ENCODE measurements around the gene EDDM3A. TPM values are rescaled to one million over a fixed set of nuclear protein-coding genes. Genes with fewer than 3 reads are reported as not detected.
"Not testable (repeated sequence)": the region's sequence is repeated elsewhere in the genome, so short reads cannot be mapped to it uniquely, and the experiment has no call there.

EDDM3A gene
- total and polyA plus RNA-seq, 12 donors, result not detected

- 56 to 69% (median 65%) methylated on average over 6 of the region's 6 CpGs for WGBS, 4 donors
- intact Hi-C loops (cut with DNase I), result no loop called here
- no peak for DNase-seq
- H3K4me1 ChIP-seq (replicated peaks in 1 of 2), result no peaks in the 10 kb centered on the region
- H3K27me3 ChIP-seq, result no peaks in the 10 kb centered on the region
- H3K9me3 ChIP-seq (replicated peaks in 1 of 3), result no peaks in the 10 kb centered on the region
- H3K4me3 ChIP-seq, result no peak overlapping the region
- H3K36me3 ChIP-seq (replicated peaks in 1 of 2), result no peaks in the 10 kb centered on the region
- H3K27ac ChIP-seq, result no peak overlapping the region
- TF ChIP-seq POLR2A (IDR thresholded peaks at IDR 0.05) (no peak), CTCF (IDR thresholded peaks at IDR 0.05) (no peak)
Observed at GRCh38 chr14:20733684-20734429, 11.8 kb upstream of the EDDM3A start.

GRCh38 chr14:20734430-20734806 is 11.3 kb upstream of the EDDM3A start:
- H3K9me3 ChIP-seq (replicated peaks in 1 of 3), result no peaks in the 10 kb centered on the region
- no peaks in the 10 kb centered on the region for H3K36me3 ChIP-seq (replicated peaks in 1 of 2)
- H3K4me3 ChIP-seq, result no peak overlapping the region
- intact Hi-C loops (cut with DNase I), result no loop called here
- H3K27ac ChIP-seq, result no peak overlapping the region
- no peaks in the 10 kb centered on the region for H3K4me1 ChIP-seq (replicated peaks in 1 of 2)
- no peaks in the 10 kb centered on the region for H3K27me3 ChIP-seq
- 19 to 24% (median 22%) methylated on average over 4 of the region's 4 CpGs for WGBS, 4 donors
- DNase-seq, result no peak
- TF ChIP-seq POLR2A (IDR thresholded peaks at IDR 0.05) (no peak), CTCF (IDR thresholded peaks at IDR 0.05) (no peak)

- 81 to 93% (median 91%) methylated on average over 7 of the region's 7 CpGs for WGBS, 4 donors
- H3K4me1 ChIP-seq (replicated peaks in 1 of 2); H3K4me3 ChIP-seq; intact Hi-C loops (cut with DNase I); DNase-seq; H3K9me3 ChIP-seq (replicated peaks in 1 of 3); H3K36me3 ChIP-seq (replicated peaks in 1 of 2); H3K27ac ChIP-seq; H3K27me3 ChIP-seq: not testable (repeated sequence)
Observed at GRCh38 chr14:20738292-20738691, 7.4 kb upstream of the EDDM3A start.

- Histone ChIP-seq H3K36me3 (replicated peaks in 1 of 2) (no peaks in the 10 kb centered on the region), H3K4me3 (no peak overlapping the region), H3K9me3 (replicated peaks in 1 of 3) (no peaks in the 10 kb centered on the region), H3K27ac (no peak overlapping the region), H3K27me3 (no peaks in the 10 kb centered on the region), H3K4me1 (replicated peaks in 1 of 2) (no peaks in the 10 kb centered on the region)
- WGBS, 4 donors, result 80 to 86% (median 84%) methylated on average over 4 of the region's 4 CpGs
- TF ChIP-seq POLR2A (IDR thresholded peaks at IDR 0.05) (no peak), CTCF (IDR thresholded peaks at IDR 0.05) (no peak)
- intact Hi-C loops (cut with DNase I), result no loop called here
- no peak for DNase-seq
Observed at GRCh38 chr14:20742132-20742531, 3.6 kb upstream of the EDDM3A start.

- Histone ChIP-seq H3K27me3 (no peaks in the 10 kb centered on the region), H3K27ac (no peak overlapping the region), H3K9me3 (replicated peaks in 1 of 3) (no peaks in the 10 kb centered on the region), H3K4me3 (no peak overlapping the region), H3K4me1 (replicated peaks in 1 of 2) (no peaks in the 10 kb centered on the region), H3K36me3 (replicated peaks in 1 of 2) (no peaks in the 10 kb centered on the region)
- no peak for TF ChIP-seq CTCF (IDR thresholded peaks at IDR 0.05)
- TF ChIP-seq POLR2A (IDR thresholded peaks at IDR 0.05), result no peak
- intact Hi-C loops (cut with DNase I), result no loop called here
- DNase-seq, result no peak
- 70 to 84% (median 77%) methylated on average over 2 of the region's 2 CpGs for WGBS, 4 donors
Observed at GRCh38 chr14:20743556-20743955, 2.1 kb upstream of the EDDM3A start.
